Measurements from ENCODE around the gene PHKB.

Gene PHKB

DNA sequence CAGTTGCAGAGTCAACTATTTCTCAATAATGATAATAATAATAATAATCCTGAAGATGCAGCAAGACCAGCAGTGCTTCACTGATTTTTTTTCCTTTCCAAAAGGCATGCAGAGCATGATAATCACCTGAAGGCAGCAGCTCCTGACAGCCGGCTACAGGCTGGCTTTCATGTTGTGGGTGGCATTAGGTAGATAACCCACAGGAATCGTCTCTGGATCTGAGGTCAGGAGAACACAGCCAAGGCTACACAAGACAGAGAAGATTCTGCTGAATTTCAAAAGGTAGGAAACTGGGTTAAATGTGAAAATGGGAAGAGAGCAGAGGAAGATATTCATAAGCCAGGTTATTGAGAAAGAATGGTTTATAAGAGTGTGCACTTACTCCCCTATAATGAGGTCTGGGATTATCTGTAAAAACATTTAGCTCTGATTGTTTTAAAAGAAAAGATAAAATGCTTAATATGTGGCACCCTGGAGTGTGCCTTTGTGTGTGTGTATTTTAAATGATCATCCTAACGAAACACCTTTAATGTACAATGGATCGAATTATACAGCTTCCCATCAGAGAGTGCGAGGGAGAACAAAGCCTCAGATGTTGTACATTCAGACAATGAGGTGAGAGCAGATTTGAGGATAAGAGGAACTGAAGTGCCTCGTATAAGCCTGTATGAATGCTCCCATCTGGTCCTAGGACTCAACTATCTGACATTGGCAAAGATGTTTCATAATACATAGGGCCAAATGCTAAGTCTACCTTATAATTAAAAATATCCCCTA is 273.1 kb downstream of the PHKB start:
- DNase-seq = no peak

DNA sequence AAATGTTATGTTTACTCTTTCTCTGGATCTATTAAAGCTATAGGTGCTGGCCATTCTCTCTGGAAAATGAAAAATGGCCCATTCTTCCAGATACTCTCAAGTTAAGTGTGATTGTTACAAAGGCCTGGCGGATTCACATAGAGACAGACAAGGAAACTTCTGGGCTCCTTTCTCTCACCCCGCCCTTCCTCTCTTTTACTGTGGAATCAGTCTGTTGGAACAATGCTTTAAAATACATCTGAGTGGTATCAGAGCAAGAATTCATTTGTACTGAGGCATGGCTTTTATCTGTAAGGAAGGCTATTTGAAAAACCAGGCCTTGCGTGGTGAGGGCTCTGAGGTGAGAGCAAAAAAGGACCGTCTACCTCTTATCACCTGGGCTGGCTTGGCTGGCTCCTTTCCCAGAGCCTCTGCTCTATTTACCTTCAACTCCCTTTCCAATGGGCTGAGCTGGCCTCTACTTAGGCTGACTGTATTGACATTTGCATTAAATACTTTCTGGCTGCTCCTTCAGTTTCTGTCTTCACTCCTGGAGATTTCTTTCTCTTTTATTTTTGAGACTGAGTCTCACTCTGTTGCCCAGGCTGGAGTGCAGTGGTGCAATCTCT is 274.0 kb downstream of the PHKB start:
- DNase-seq = no peak

DNA sequence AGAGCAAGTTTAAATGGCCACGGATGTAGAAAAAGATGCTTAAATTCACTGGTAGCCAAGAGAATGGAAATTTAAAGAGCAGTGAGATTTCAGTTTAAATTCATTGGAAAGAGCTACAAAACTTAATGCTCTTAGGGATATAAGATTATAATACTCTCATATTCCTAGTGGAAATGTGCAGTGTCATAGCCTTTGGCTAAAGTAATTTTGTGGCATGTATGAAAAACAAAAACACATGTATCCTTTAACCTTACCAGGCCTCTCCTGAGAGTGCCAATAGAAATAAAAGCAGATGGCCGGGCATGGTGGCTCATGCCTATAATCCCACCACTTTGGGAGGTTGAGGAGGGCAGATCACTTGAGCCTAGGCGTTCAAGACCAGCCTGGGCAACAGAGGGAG is 289.2 kb downstream of the PHKB start:
- no peak for DNase-seq
